Measurements from ENCODE around the gene LYZL6. TPM values are rescaled to one million over a fixed set of nuclear protein-coding genes. Genes with fewer than 3 reads are reported as not detected.

Gene LYZL6
- total and polyA plus RNA-seq, 4 donors: not detected

DNA sequence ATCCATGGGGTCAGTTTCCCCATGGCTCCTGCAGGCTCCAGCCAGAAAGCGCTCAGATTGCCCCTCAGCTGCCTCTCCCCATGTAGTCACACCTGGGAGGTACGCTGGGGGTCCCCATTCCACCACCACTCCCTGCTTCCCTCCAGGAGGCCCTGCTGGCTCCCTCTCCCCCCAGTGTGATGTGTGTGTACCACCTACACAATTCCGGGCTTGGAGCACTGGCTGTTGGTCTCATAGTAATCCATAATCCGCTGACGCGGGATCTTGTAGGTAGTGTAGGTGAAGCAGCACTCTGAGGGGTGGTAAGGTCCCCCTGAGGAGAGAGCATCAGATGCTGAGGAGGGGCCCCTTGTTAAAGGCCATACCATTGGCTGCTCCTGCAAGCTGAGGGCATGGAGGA lies 40.6 kb upstream of the LYZL6 start:
- Histone ChIP-seq H3K27ac (ENCODE audit: low read depth in 1 of 2, low read length in 1 of 2) (no peak overlapping the region), H3K4me3 (no peak overlapping the region), H3K9me3 (ENCODE audit: control insufficient read depth in 4 of 4, insufficient read depth in 3 of 4, low read length in 3 of 4) (peaks cover 0 to 3% (median 0%) of the 10 kb centered on the region in 4 donors), H3K4me1 (ENCODE audit: control insufficient read depth in 5 of 5, insufficient read depth in 5 of 5, low read length in 5 of 5) (peaks cover 0 to 10% (median 0%) of the 10 kb centered on the region in 5 donors), H3K36me3 (ENCODE audit: control insufficient read depth in 4 of 4, insufficient read depth in 4 of 4, low read length in 4 of 4) (no peaks in the 10 kb centered on the region), H3K9ac (ENCODE audit: insufficient read depth in 1 of 2, low read length in 2 of 2) (no peak overlapping the region), H3K27me3 (ENCODE audit: control insufficient read depth in 3 of 3, insufficient read depth in 3 of 3, low read length in 2 of 3) (no peaks in the 10 kb centered on the region)
- DNase-seq: no peak
- 96 to 98% methylated on average over 6 of the region's 6 CpGs for WGBS, 2 donors
- TF ChIP-seq, protein P1, sequence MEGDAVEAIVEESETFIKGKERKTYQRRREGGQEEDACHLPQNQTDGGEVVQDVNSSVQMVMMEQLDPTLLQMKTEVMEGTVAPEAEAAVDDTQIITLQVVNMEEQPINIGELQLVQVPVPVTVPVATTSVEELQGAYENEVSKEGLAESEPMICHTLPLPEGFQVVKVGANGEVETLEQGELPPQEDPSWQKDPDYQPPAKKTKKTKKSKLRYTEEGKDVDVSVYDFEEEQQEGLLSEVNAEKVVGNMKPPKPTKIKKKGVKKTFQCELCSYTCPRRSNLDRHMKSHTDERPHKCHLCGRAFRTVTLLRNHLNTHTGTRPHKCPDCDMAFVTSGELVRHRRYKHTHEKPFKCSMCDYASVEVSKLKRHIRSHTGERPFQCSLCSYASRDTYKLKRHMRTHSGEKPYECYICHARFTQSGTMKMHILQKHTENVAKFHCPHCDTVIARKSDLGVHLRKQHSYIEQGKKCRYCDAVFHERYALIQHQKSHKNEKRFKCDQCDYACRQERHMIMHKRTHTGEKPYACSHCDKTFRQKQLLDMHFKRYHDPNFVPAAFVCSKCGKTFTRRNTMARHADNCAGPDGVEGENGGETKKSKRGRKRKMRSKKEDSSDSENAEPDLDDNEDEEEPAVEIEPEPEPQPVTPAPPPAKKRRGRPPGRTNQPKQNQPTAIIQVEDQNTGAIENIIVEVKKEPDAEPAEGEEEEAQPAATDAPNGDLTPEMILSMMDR (IDR thresholded peaks at IDR 0.05; ENCODE audit: control extremely low read depth, extremely low read depth): no peak
- no peak for ATAC-seq (ENCODE audit: insufficient read depth, low FRiP score)

DNA sequence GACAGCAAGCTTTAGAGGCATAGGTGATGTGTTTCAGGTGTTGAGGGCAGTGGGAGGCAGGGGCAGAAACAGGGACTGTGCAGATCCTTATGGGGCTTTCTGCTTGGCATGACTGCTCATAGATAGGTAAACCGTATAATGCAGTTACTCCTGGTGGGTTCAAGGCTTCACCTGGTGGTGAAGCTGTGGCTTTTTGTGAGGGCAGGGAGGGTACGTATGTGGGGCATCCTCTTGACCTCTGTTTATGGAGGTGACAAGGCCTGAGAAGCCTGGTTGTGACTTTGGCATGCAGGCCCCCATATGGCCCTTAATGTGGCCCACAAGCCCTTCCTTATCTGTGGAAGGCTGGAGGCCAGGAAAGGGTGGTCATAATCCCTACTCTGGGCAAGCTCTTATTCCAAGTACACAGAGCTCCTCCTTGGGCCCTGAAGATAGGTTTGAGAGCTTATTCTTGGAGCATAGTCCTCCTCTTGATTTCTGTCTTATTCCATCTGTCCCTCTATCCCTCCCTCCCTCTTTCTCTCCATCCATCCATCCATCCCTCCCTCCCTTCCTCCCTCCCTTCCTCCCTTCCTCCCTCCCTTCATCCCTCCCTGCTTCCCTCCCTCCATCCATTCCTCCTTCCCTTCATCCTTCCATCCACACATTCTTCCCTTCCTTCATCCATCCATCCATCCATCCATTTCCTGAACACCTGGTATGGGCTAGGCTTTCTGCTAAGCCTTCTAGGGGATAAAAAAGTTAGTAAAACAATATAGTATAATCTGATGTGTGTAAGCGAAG lies 39.1 kb upstream of the LYZL6 start:
- no peaks in the 10 kb centered on the region for H3K36me3 ChIP-seq (ENCODE audit: control insufficient read depth in 4 of 4, insufficient read depth in 4 of 4, low read length in 4 of 4)
- no peak overlapping the region for H3K27ac ChIP-seq (ENCODE audit: low read depth in 1 of 2, low read length in 1 of 2)
- no peak overlapping the region for H3K4me3 ChIP-seq
- no peaks in the 10 kb centered on the region for H3K27me3 ChIP-seq (ENCODE audit: control insufficient read depth in 3 of 3, insufficient read depth in 3 of 3, low read length in 2 of 3)
- no peak for ATAC-seq (ENCODE audit: insufficient read depth, low FRiP score)
- H3K9me3 ChIP-seq (ENCODE audit: control insufficient read depth in 4 of 4, insufficient read depth in 3 of 4, low read length in 3 of 4): no peaks in the 10 kb centered on the region
- 87 to 92% methylated on average over 3 of the region's 3 CpGs for WGBS, 2 donors
- H3K9ac ChIP-seq (ENCODE audit: insufficient read depth in 1 of 2, low read length in 2 of 2): no peak overlapping the region
- H3K4me1 ChIP-seq (ENCODE audit: control insufficient read depth in 5 of 5, insufficient read depth in 5 of 5, low read length in 5 of 5): peaks cover 0 to 10% (median 0%) of the 10 kb centered on the region in 5 donors
- no peak for DNase-seq
- TF ChIP-seq, protein P1 (IDR thresholded peaks at IDR 0.05; ENCODE audit: control extremely low read depth, extremely low read depth): no peak

DNA sequence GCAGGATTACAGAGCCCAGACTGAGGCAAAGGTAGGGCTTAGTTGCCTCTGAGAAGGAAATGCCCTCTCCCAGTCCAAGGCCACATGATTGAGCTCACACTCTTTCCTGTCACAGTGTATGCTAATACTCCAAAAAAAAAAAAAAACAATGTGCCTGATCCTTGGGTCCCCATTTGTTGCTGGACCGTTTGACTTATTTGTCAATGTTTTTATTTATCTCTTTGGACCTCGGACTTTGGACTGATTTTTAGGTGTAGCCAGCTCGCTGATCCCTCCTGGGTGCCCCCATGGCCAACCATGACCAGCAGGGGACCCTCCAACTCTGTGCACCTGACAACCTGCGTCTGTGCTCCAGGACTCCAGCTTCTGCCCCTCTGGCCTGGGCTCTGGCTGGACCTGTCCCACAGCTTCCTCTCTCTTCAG lies 38.4 kb upstream of the LYZL6 start:
- ATAC-seq (ENCODE audit: insufficient read depth, low FRiP score): no peak
- no peak overlapping the region for H3K4me3 ChIP-seq
- DNase-seq: no peak
- WGBS, 2 donors: 69 to 81% methylated on average over 4 of the region's 4 CpGs
- no peaks in the 10 kb centered on the region for H3K27me3 ChIP-seq (ENCODE audit: control insufficient read depth in 3 of 3, insufficient read depth in 3 of 3, low read length in 2 of 3)
- no peaks in the 10 kb centered on the region for H3K9me3 ChIP-seq (ENCODE audit: control insufficient read depth in 4 of 4, insufficient read depth in 3 of 4, low read length in 3 of 4)
- peaks cover 0 to 8% (median 0%) of the 10 kb centered on the region in 5 donors for H3K4me1 ChIP-seq (ENCODE audit: control insufficient read depth in 5 of 5, insufficient read depth in 5 of 5, low read length in 5 of 5)
- H3K9ac ChIP-seq (ENCODE audit: insufficient read depth in 1 of 2, low read length in 2 of 2): no peak overlapping the region
- no peaks in the 10 kb centered on the region for H3K36me3 ChIP-seq (ENCODE audit: control insufficient read depth in 4 of 4, insufficient read depth in 4 of 4, low read length in 4 of 4)
- TF ChIP-seq, protein P1 (IDR thresholded peaks at IDR 0.05; ENCODE audit: control extremely low read depth, extremely low read depth): no peak
- H3K27ac ChIP-seq (ENCODE audit: low read depth in 1 of 2, low read length in 1 of 2): no peak overlapping the region

All from lung (tissue), 12 donors.